ES-I3 (cell line): ENCODE measurements around the gene HDHD5.

Source experiments
- H3K36me3 ChIP-seq: 2 replicates; pipeline ENCODE4 v1.6.1; 2013; ENCODE audit warnings: mild to moderate bottlenecking, low read length, control low read depth, moderate library complexity; ENCODE audit not compliant: insufficient read depth
- H3K4me1 ChIP-seq: 2 replicates; pipeline ENCODE4 v1.6.1; 2013; ENCODE audit warnings: mild to moderate bottlenecking, control low read depth, low read length; ENCODE audit not compliant: insufficient read depth
- H3K9ac ChIP-seq: 2 replicates; pipeline ENCODE4 v1.6.1; 2013; ENCODE audit warnings: low read depth, mild to moderate bottlenecking, low read length, moderate library complexity
- H3K9me3 ChIP-seq: 2 replicates; pipeline ENCODE4 v1.6.1; 2013; ENCODE audit warnings: mild to moderate bottlenecking, low read length, moderate library complexity; ENCODE audit not compliant: control insufficient read depth, insufficient read depth

The HDHD5 gene

GRCh38 chr22:17109976-17110375, 49.1 kb downstream of the HDHD5 start:
- H3K36me3 ChIP-seq: no peaks in the 10 kb centered on the region; the same call in 1 of the 2 replicates

GRCh38 chr22:17109113-17109865, 49.8 kb downstream of the HDHD5 start:
- Histone ChIP-seq H3K9me3 (no peaks in the 10 kb centered on the region), H3K9ac (no peak overlapping the region), H3K4me1 (no peaks in the 10 kb centered on the region), H3K36me3 (no peaks in the 10 kb centered on the region; the same call in 1 of the 2 replicates)

More at GRCh38 chr22:17109976-17110375, 49.1 kb downstream of the HDHD5 start:
- H3K4me1 ChIP-seq: no peaks in the 10 kb centered on the region
- no peaks in the 10 kb centered on the region for H3K9me3 ChIP-seq
- no peak overlapping the region for H3K9ac ChIP-seq

- Histone ChIP-seq H3K9ac (no peak overlapping the region), H3K36me3 (no peaks in the 10 kb centered on the region; the same call in 1 of the 2 replicates), H3K9me3 (no peaks in the 10 kb centered on the region), H3K4me1 (no peaks in the 10 kb centered on the region)
Measured at GRCh38 chr22:17108256-17109112, 50.6 kb downstream of the HDHD5 start.

- Histone ChIP-seq H3K36me3 (no peaks in the 10 kb centered on the region; the same call in 1 of the 2 replicates), H3K9ac (no peak overlapping the region), H3K9me3 (no peaks in the 10 kb centered on the region), H3K4me1 (no peaks in the 10 kb centered on the region)
Measured at GRCh38 chr22:17107547-17107810, 51.6 kb downstream of the HDHD5 start.

DNA sequence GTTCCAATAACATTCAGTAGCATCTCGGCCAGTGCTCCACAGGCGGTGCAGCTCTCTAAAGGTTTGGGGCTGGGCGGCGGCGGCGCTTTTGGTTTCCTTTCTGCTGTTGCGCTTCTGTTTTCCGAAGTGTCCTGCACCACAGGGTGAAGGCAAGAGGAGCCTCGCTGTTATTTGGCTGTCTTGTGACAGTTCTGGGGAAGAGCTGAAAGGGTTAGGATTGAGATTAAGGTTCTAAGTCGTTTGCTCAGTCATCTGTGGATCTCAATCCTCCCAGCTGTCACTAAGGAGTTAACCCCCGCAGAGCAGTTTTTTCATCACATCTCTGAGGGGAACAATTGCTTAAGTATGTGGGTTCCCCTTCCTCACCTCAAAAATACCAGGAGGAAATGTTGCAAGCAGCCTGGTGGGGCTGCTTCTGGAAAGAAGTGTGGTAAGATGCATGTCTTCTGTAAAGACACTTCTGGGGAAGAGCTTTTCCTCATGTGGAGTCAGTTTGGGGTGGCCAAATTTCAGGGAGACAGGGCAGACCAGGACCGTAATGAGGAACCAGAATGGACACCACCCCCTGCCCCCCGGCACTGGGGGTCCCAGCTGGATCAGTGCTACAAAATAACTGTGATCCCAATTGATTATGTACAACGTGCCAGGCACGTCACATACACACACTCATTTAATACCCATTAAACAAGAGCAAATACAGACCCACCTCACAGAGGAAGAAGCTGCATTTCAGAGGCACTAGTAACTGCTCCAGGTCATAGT, 52.1 kb downstream of the HDHD5 start:
- no peaks in the 10 kb centered on the region for H3K9me3 ChIP-seq
- peaks cover 4% of the 10 kb centered on the region; the same call in 1 of the 2 replicates for H3K36me3 ChIP-seq
- H3K9ac ChIP-seq: no peak overlapping the region
- no peaks in the 10 kb centered on the region for H3K4me1 ChIP-seq

DNA sequence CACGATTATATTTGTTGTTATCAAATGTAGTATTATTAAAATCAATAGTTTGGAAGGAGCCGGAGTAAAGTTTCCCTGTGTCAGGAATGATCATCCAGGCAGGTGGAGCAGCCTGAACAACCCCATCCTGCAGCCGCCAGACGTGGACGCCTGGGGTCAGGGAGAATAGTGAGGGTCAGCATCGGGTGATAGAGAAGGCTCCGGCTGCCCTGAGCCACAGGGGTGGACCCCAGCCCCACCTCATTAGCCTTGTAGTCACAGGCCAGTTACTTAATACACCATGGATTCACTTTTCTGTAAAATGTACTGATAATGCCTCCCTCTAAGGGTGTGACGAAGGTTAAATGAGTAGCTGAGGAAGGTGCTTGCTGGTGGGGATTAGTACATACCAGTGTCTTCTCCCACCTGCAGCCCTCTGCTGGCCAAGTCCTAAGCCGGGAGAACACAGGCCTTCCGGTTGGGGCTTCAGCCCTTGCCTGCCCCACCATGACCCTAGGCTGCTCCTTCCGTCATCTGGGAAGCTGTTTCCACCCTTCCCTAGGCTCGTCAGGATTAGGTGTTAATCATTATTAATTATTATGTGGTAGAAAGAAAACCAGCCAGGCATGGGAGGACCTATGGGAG, 52.8 kb downstream of the HDHD5 start:
- Histone ChIP-seq H3K9me3 (no peaks in the 10 kb centered on the region), H3K4me1 (no peaks in the 10 kb centered on the region), H3K9ac (no peak overlapping the region), H3K36me3 (peaks cover 4% of the 10 kb centered on the region; the same call in 1 of the 2 replicates)

- Histone ChIP-seq H3K4me1 (no peaks in the 10 kb centered on the region), H3K9me3 (no peaks in the 10 kb centered on the region), H3K36me3 (peaks cover 4% of the 10 kb centered on the region; the same call in 1 of the 2 replicates), H3K9ac (no peak overlapping the region)
Measured at GRCh38 chr22:17105143-17106129, 53.6 kb downstream of the HDHD5 start.

DNA sequence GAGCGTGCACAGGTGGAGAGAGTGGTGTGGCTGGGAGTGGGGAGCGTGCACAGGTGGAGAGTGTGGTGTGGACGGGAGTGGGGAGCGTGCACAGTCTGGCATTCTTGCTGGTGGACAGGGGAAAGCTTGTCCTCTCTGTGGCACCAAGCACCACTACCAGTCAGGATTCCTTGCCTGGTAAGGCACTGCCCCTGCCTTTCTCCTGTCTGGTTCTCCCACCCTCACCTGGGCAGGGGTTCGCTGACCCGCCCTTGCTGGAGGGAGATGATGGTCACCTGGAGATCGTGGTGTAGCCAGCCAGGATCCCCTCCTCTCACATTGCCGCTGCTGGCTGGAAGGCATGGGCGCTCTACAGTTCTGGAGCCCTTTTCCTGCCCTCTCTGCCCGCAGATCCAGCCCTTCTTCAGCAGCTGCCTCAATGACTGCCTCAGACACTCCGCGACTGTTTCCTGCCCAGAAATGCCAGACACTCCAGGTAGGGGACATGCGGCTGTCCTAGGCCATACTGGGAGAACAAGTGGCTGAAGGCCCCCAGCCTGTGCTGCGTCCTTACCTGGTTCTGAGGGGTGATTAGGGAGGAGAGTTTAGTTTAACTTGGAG, 54.6 kb downstream of the HDHD5 start:
- Histone ChIP-seq H3K9me3 (no peaks in the 10 kb centered on the region), H3K36me3 (peaks cover 4% of the 10 kb centered on the region; the same call in 1 of the 2 replicates), H3K4me1 (no peaks in the 10 kb centered on the region), H3K9ac (no peak overlapping the region)

DNA sequence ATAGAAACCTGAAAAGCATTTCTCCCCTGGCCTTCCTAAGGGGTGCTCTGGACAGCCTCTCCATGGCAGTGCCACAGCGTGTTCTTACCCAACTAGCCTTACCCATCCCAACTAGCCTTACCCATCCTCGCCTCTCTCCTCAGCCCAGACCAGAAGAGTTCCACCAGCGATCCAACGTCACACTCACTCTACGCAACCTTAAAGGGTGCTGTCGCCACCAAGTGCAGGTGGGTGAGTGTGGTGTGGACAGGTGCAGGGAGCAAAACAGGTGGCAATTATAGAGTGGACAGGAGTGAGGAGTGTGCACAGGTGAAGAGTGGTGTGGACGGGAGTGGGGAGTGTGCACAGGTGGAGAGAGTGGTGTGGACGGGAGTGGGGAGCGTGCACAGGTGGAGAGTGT, 55.7 kb downstream of the HDHD5 start:
- Histone ChIP-seq H3K9me3 (no peaks in the 10 kb centered on the region), H3K4me1 (no peaks in the 10 kb centered on the region), H3K9ac (no peak overlapping the region), H3K36me3 (peaks cover 4% of the 10 kb centered on the region; the same call in 1 of the 2 replicates)

GRCh38 chr22:17102297-17102667, 56.8 kb downstream of the HDHD5 start:
- Histone ChIP-seq H3K4me1 (no peaks in the 10 kb centered on the region), H3K9ac (no peak overlapping the region), H3K36me3 (peaks cover 4% of the 10 kb centered on the region; the same call in 1 of the 2 replicates), H3K9me3 (no peaks in the 10 kb centered on the region)

DNA sequence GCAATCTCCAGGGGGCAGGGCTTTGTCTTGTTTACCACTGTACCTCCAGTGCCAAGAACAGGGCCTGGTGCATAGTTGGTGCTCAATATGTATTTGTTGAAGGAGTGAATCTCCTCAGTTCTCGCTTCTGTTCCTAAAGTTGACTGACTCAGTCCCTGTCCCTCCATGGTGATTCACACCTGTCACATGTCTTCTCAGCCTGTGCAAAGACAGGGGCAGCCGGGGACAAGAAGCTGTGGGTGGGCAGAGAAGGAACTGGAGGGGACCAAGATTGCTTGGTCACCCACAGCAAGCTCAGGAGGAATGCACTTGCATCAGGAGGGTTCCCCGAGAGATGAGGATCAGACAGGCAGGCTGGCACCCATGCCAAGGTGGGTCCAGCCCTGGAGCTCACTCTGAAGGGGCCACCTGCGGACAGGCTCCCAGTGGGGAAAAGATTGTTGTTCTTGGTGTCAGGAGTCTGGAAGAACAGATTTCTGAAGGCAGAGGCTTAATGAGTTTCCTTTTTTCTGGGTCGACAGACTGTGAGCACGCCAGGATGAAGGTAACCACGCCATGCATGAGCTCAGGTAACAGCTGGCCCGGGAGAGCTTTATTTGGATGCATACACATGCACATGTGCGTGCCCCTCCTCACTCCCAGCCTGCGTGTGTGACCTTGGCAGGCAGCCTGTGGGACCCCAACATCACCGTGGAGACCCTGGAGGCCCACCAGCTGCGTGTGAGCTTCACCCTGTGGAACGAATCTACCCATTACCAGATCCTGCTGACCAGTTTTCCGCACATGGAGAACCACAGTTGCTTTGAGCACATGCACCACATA, 57.4 kb downstream of the HDHD5 start:
- no peaks in the 10 kb centered on the region for H3K9me3 ChIP-seq
- no peaks in the 10 kb centered on the region for H3K4me1 ChIP-seq
- peaks cover 4% of the 10 kb centered on the region; the same call in 1 of the 2 replicates for H3K36me3 ChIP-seq
- no peak overlapping the region for H3K9ac ChIP-seq

DNA sequence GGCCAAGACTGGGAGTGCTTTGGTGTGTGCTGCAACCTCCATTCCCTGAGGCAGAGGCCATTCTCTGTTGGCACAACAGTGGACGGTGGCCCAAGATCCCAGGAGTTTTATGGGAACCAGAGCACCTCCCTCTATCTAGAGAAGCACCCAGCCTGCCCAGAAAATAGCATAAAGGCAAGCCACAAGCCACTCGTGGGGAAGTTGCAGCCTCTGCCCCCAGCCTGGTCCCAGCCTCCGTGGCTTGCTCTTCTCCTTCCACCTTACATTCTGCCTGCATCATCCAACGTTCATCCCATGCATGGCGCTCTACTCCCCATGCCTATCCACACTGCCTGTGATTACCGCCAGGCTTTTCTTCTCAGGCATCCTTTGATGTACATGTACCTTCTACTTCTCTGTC, 58.5 kb downstream of the HDHD5 start:
- peaks cover 4% of the 10 kb centered on the region; the same call in 1 of the 2 replicates for H3K36me3 ChIP-seq
- H3K9me3 ChIP-seq: no peaks in the 10 kb centered on the region
- no peaks in the 10 kb centered on the region for H3K4me1 ChIP-seq
- no peak overlapping the region for H3K9ac ChIP-seq
